GM18498 (cell line): Measurements from ENCODE around the gene CDK2AP2.

ENCODE experiments used
- ATAC-seq: cut with Tn5 transposase; IDR thresholded peaks from one replicate; pipeline ENCODE4 v1.9.1; 2021; ENCODE audit warnings: mild to moderate bottlenecking, moderate library complexity; ENCODE audit not compliant: unreplicated experiment

CDK2AP2 gene

GRCh38 chr11:67504005-67504949 lies 3.7 kb downstream of the CDK2AP2 start:
- ATAC-seq, result no peak

- ATAC-seq, result no peak
Observed at GRCh38 chr11:67503119-67504004, 4.6 kb downstream of the CDK2AP2 start.

DNA sequence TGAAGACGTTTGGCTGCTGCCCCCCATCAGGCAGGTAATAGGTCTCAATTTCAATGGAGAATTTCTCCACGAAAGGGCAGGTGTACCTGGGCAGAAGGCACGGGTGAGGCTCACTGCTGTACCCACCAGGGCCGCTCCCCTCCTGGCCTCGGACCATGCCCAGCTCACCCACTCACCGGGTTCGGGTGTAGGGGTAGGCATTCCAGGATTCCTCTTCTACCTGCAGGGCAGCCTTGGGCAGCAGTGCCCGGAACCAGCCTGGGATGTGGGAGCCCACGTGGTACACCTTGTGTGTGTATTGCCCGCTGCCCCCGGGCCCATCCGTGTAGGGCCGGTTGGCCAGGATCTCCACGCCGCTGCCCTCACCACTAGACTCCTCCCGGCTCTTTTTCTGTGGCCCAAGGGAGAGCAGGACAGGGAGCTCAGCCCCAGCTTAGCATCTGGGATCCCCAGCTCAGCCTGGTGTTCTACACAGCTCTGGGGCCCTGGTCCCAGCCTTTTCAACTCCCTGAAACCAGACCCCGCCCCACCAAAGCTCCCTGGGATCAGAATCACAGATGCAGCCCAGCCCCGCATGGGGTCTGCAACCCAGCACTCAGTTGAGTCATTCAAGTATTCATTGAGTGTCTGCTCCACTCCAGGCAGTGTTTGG lies 5.5 kb downstream of the CDK2AP2 start:
- no peak for ATAC-seq

DNA sequence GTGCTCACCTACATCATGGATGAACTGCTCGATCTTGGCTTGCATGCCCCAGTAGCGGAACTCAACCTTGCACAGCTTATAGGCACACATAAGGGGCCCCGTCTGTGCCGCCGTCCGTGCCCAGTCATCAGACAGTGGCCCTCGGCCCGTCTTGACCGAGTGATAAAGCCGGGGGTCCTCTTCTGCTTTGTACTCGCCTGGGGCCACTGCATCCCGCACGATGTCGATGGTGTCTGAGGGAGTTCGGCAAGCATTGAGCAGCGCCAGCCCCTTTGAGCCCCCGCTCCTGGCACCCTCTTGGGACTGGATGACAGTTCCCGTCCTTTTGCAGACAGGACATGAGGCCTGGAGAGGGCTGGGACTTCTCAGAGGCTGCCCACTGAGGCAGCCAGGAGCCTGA lies 6.1 kb downstream of the CDK2AP2 start:
- no peak for ATAC-seq

- no peak for ATAC-seq
Observed at GRCh38 chr11:67500831-67501715, 6.9 kb downstream of the CDK2AP2 start.

DNA sequence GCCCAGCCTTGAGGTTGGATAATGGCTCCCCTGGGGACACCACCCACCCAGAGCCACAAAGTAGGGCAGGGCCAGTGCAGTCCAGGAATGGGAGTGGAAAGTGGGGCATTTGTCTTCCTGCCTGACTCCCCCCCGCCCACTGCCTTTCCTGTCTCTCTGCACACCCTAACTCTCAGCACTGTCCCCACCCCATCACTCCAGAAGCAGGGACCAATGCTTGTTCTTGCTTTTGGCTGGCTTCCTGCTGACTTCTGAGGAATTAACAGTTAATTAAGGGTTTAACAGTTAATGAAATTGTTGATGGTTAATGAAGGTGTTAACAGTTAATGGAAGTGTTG lies 7.5 kb downstream of the CDK2AP2 start:
- no peak for ATAC-seq

GRCh38 chr11:67499808-67500483 lies 8.0 kb downstream of the CDK2AP2 start:
- no peak for ATAC-seq

DNA sequence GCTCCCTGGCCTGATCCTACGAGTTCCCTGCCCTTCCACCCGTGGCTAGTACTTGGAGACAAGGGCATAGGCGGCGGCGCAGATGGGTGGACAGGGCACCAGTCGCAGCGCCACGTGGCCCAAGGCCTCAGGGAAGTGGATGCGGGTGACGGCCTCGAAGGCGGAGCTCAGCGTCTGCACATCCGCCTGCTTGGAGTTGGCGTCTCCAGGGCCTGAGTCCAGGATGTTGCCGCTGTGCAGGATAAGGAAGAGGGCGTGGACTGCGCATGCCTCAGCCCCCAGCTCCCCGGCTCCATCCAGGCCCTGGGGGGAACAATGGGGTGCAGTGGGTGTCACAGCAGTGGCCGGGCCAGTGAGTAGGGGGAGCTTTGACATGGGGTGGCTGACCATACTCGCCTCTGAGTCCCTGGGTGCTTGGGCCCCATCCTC lies 9.4 kb downstream of the CDK2AP2 start:
- ATAC-seq, result no peak

- ATAC-seq, result no peak
Observed at GRCh38 chr11:67497656-67498291, 10.2 kb downstream of the CDK2AP2 start.

DNA sequence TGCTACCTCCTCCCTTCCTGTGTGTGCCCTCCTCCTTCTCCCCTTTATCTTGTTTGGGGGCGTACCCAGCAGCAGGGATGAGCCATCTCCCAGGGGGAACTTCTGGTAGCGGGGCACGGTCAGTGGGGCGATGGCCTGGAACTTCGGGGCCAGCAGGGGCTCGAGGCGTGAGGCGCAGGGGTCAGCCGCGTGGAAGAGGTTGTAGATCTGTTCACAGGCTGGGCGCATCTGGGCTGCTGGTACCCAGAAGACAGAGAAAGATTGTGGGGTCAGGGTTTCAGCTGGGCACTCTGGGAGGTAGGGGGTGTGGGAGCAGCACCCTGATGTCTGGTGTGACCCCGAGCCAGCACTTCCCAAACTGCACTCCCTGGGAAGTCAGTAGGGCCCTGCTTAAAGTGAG lies 11.8 kb downstream of the CDK2AP2 start:
- ATAC-seq, result no peak

GRCh38 chr11:67495234-67496005 lies 12.5 kb downstream of the CDK2AP2 start:
- ATAC-seq, result no peak

DNA sequence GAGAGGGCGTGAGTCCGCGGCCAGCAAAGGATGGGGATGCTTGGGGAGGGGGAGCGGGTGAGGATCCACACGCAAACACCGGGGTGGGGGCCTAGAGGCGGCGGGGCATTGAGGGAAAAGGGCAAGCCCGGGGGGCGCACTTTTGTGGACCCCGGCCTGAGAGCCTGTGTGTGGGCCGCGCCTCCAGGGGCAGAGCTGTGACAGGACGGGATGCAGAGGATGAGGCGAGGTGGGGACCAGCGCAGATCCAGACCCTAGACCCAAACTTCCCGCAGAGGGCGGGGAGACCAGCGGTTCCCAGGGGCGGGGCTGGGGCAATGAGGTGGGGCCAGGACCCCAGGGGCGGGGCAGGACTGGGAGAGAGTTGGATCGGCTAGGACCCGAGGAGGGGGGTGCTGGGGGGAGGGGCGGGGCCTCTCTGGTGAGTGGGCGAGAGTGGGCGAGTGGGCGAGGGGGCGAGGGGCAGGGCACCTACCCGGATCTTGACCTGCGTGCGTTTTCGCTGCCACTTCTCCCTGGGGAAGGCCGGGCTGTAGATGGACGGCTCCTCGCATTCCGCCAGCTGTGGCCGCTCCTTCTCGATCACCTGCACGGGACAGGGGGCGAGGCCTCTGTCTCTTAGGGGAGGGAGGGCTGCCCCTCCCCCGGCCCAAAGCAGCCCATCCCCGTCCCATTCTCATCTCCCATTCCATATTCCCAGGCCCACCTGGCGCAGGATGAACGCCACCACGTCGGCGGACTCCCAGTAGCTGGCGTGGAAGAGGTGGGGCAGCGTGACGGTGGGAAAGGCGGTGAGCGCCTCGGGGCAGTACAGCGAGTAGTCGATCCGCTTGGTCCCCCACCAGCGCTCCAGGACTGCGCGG lies 13.4 kb downstream of the CDK2AP2 start:
- no peak for ATAC-seq

DNA sequence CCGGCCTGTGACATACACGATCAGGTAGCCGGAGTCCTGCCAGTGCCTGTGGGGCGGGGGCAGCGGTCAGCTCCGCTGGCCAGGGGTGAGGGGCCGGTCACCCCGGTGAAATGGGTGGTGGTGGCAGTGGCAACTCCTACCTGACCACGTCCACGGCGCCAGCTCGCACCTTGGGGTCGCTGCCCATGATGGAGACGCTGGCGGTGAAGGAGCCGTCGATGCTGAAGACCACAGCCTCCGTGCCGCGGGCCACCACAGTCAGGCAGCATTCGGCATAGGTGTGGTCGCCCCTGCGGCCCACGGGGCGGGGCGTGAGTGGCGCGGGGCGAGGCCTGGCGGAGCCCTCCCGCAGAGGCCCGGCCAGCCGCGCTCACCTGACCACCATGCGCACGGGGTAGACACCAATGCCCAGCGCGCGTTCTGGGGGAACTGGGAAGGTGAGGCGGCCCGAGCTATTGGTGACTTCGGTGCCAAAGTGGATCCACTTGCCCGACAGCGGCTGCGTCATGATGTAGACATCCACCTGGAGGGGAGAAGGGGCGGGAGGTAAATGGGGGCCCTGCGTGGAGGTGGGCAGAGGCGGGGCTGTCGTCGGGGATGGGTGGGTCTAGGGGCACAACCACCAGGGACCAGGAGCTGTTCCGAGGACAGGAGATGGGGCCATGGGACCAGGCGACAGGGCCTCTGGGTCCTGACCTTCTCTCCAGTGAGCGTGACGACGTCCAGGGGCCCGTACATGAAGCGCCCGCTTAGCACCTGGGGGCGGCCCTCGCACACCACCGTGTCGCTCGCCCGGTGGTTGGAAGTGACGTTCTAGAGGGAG lies 14.2 kb downstream of the CDK2AP2 start:
- ATAC-seq, result no peak

- ATAC-seq, result no peak
Observed at GRCh38 chr11:67492801-67493547, 15.0 kb downstream of the CDK2AP2 start.

DNA sequence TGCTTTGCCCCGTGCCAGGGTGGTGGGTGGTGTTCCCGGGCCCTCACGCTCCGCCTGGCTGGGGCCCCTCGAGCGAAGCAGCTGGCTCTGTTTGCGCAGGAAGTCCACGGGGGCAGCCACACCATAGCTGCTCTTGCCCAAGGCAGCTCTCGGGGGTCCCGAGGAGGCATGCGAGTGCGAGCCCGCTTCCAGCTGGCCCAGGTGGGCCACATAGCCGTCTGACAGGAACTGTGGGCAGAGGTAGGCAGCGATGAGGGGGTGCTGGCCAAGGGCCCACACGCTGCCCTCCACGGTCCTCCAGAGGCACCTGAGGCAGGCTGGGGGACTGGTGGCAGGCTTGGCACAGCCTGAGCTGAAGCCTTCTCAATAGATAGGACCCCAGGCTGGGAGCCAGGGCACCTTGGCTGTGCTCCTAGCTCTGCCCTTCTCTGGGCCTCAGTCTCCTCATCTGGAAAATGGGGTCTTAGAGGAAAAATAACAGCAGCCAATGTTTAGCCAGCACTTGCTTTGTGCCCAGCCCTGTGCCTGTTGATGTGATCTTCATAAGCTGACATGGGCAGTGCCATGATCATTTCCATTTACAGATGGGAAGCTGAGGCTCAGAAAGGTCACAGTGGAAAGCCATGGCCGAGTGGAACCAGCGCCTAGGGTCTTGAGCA lies 15.8 kb downstream of the CDK2AP2 start:
- ATAC-seq, result no peak
